HG03097 (cell line): Measurements from ENCODE around the gene GALR1.

Source experiments
- ATAC-seq: cut with Tn5 transposase; IDR thresholded peaks from one replicate; pipeline ENCODE4 v1.9.1; 2021; ENCODE audit not compliant: unreplicated experiment, low FRiP score

GALR1 gene

DNA sequence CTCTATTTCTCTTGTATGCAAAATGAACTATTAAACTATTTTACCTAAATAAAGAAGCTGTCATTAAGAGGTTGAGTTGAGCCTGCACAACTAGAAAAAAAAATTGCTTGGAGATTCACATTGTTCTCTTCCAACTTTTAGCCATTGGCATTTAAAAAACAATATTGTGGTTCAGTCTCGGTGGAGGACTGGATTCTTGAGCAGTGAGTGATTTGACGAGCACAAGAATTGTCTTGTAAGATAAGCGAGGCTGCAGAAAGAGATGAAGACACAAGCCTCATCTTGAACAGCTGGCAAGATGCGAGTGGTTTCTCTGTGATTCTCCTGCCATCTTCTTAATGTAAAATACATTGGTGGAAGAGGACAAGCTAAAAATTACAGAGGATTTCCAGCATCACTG is 67.0 kb downstream of the GALR1 start:
- ATAC-seq: no peak

DNA sequence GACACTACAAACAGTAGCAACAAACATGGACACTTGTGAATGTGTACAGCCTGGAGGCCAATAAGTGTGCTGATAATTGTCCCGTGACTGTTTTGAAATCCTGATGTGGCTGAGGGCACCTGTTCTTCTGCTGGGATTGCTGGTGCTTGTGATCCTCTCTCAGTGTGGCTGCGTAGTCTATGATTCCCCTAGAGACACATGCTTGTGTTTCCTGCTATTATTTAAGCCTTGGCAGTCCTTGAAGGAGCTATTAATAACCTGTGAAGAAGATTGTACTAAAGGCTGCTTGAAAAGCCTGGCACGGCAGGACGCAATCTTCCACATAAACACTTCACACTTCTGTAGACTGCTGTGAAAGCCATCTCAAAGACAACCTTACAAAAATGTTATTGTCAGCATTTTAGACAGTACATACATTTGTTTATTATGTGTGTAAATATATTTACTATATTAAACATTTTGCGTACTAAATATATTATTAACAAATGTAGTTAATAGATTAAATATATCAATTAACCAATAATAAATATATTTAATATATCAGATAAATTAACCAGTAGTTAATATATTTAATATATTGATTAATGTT is 71.4 kb downstream of the GALR1 start:
- ATAC-seq: no peak

DNA sequence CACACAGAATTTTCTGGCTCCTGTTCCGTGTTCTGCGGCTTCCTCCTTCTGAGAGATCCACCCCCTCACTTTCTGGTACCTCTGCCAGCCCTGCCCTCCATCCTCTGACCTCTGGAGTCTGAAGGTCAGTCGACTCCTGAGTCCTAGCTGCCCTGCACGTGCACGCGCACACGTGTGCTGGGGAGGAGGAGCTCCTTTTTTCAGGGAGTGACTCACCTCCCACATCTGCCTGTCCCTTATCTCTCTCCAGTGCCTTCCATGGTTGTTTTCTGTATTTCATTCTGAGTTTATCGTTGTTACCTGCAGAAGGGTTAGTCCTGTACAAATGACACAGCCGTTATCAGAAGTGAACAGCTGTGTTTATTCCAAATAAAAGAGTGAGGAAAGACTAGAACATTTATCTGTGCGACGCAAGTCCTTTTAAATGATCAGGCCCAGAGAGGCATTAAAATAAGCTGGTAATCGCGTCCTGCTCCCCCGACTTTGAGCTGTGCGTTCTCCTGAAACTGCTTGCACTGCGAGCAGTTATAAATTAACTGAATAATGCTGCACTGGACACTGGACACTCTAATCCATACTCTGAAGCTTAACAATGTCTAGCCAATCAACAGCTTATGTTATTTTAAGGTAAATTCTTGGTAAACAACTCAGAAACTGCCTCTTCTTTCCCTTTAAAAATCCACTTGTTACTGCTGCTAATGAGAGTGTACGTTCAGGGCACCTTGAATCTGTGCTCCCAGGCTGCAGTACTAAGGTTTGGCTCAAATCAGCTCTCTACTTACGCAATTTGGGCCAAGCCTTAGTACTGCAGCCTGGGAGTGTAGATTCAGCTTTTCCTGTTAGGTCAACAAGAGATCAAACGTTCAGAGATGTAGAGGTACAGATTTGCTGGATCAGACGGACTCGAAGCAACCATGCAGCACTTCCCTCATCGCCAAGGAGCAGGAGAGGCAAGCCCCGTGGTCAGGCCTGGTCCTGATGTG is 72.5 kb downstream of the GALR1 start:
- ATAC-seq: no peak

DNA sequence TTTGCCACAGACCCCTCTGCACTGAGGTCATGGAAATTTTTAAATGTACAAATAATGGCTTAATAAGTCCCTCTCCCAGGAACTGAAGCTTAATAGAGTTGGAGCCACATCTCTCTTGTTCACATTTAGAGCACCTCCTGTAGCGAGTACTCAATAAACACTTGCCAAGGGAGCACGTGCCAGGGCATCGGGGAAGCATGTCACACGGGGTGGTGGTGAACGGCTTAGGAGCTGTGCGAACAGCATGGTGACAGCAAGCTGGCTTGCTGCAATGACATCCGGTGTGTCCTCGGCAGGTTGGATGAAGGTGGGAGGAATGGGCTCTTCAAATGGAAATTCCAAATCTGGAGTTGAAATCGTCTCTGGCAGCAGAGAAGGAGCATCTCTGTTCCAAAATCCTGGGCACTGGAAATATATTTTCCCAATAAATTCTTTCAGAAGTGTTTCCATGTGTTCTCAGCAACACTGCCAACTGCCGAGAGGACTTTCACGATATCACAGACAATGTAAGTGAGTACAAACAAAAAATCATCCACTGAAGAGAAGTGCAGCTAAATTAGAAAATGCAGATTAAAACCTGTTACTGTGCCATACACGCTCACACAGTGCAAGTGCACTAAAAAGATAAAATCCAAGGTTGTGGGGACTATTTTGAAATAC is 74.1 kb downstream of the GALR1 start:
- no peak for ATAC-seq
